HUDEP-2 (cell line): ENCODE results near the gene DDB1.

ENCODE experiments used
- DNase-seq, 76 experiments: peaks; one replicate each; lab custom pipeline; 2025; ENCODE audit not compliant: unreplicated experiment in 76 of 76; lab: John Stamatoyannopoulos, UW

The DDB1 gene

DNA sequence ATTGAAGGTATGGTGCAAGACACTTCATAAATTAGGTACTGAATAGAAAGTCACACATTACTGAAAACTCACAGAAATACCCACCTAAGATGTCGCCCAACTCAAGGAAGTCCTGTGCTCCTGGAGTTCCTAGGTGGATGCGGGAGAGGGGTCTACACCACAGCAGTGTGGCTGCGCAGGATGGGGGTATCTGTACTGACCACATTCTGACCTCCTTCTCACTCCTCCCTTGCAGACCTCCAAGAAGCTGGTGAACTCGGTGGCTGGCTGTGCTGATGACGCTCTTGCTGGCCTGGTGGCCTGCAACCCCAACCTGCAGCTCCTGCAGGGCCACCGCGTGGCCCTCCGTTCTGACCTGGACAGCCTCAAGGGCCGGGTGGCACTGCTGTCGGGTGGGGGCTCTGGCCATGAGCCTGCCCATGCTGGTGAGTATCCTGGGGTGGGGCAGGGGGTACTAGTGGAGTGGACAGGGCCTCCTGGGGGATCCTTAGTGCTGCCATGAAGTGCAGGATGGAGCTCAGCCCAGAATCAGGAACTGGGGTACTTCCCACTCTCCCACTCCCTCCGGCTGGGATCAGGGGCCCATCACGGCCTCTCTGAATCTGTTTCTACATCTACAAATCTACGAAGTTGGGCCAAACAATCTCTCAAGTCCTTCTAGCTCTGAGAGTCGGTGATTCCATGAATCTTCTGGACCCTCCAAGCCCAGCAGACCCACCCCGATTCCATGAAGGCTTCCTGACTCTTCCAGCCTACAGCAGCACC, 5.0 kb upstream of the DDB1 start:
- no peak for DNase-seq

DNA sequence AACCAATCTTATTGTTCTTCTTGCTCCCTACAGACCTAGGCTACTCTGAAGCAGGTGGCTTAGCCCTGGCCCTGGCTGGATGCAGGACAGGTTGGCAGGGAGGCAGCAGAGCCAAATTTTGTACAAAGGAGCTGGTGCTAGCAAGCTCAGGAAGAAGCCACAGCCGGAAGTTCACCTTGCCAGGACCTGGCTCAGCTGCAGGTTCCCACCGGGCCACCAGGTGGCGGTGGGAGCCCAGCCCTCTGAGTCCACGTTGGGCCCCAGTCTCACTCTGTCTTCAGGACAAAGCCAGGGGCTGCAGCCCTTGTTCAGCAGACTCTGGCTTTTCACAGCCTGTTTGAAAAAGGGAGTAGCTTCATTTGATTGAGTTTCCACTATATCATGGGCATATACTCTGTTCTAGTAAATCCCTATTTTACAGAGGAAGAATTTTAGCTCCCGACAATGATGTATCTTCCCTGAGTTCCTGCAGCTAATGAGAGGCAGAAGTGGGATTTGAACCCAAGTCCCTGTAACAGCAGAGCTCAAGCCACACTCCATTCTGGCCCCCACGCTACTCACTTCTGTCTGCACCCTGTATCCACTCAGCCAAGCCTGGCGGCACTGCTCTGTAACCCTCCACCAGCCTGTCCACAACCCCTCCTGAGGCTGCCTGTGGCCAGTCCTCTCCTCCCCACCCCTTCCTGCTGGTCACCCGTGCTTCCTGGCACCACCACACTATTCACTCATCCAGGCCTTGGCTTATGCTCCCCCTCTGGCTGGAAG, 3.4 kb upstream of the DDB1 start:
- DNase-seq: peak in 71 of 76 experiments; percentile 16 to 89 (median 67)

DNA sequence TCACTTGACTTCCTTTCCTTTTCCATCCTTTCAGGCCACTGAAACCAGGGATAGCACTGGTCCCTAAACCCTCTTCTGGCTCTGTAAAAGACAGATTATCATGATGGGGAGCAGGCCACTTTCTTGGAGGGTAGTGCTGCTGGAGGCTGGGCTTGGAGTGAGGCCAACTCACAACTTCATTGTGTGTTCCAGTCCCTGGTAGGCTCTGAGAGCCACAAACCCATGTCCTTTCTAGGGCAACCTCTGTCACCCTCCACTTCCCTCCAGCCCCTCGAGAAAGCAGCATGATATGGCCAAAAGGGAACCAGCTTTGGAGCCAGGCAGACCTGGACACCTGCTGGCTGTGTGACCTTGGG, 2.4 kb upstream of the DDB1 start:
- peak in 54 of 76 experiments; percentile 11 to 66 (median 47) for DNase-seq

DNA sequence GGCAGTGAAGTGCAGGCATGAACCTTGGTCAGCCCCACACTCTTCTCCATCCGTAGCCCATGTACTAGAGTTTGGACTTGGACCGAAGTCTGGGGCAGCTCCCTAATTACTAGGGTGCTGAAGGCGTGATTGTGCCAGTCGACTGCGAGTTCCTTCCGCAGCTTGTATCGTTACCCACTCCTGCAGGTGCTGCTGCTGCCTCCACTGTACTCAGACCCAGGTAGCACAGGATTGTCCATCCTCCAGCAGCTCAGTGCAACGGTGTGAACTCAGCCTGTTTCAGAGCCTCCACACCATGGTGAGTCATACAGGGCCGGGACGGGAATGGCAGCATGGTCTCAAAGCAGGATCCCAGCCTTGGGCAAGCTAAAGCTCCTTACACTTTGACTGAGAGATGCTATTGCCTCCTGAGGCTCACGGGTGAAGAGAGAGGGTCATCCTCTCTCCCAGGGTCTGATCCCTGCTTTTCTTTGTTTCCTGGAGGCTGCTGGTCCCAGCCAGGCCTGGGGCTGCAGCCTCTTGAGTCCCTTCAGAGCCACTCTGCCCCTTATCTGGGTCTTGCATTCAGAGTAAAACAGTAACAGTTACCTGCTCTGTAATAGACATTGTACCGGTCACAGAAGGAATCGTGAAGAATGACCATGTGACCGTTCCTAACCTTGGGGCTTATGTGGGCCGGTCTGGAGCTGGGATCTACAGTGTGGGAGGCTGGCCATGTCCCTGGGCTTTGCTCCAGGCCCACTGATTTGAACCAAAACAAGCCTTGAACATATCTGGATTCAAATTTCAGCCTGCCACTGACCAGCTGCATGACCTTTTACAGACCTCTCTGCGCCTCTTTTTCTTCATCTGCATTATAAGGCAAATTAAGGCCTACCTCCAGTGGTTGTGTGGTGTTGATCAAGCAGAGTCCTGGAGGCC, 1.8 kb upstream of the DDB1 start:
- peak in 25 of 76 experiments; percentile 11 to 57 (median 34) for DNase-seq

DNA sequence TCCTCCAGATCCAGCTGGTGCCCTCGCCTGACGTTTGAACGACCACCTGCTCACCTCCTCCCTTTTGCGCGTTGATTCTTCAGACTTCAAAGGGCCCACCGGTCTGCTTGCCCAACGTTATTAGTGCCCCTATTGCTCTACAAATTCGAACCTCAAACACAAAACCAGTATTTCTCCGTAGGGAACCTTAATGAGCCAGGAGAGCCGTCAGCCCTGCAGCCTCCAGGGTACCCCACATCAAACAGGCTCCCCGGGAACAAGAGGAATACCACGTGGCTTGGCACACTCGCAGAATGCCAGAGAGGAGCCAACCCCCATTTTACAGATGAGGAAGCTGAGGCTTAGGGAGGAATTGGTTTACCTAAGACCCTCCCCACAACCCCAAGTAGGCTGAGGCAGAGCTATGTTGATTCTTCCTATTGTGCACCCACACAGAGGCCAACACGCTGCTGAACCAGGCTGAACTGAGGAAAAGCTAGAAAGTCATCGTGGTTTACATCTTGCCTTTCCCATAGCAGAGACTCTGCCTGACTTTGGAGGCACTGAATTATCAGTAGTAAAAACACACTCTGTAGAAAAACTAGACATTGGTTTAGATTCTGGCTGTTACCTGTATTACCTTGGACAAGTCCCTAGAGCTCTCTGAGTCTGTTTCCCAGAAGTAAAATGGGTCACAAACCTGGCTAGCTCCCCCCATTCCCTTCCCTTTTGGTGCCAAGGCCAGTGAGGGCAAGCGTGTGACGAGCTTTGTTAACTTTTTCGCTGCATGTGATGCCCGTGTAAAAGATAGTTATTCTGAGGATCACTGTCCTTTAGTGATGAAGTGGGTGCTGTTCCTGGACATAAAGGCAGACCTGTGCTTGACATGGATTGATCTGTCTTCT, 887 bp upstream of the DDB1 start:
- peak in 3 of 76 experiments; percentile 19 to 40 (median 32) for DNase-seq

DNA sequence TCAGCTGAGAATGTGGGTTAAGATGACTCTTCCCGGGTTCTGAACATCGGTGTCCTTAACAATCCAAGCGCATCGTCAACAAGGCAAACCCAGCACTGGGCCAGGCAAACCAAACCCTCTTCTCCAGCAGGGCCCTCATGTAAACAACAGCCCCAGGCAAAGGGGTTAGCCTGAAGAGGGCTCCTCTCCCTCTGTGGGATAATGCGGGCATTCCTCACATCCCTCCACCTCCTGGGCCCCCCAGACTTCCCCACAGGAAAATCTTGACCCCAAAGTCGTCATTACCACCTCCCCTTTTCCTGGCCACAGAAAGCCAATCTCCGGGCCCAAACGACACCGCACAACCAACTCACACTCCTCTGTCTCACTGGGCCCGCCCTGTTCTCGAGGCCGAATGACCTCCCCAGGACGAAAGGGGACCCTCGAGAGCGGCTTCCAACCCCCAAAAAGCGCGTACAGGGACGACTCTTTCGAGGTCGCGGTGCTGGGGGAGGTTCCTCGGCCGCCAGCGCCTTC, 566 bp downstream of the DDB1 start:
- DNase-seq: peak in 3 of 76 experiments; percentile 18 to 26 (median 26)

DNA sequence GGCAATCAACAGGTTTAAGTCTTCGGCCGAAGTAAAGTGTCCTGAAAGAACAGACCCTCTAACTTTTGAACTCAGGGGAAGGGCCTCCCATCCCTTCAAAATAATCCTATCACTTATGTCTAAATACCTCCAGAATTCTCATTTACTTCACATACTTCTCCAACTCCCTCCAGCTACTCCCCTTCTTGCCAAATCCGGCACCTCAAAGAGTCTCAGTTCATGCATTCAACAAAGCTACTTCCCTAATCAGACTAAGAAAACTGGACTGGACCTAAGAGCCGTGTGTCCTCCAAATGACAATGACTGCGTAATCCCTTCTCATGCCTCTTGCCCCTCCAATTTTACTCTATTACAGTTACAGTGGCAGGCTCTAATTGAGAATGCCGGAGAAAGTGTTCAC, 1.3 kb downstream of the DDB1 start:
- DNase-seq: peak in 2 of 76 experiments; percentile 15 to 18

DNA sequence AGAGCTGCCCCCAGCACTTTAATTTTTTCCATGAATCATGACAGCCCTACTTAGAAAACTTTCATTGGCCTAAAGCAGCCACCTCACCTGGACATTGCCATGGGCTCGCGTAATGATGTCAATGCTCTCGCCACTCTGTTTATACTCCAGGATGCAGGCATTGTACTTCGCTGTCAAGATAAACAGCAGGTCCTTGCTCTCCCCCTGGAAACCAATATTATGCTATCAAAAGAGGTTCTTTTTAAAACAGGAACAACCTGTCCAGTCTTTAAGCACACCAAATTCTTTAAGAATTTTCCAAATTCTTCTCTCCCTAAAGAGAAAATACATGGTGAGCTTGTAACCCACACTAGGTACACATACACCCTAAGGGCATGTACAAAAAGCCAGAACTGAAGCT, 3.0 kb downstream of the DDB1 start:
- no peak for DNase-seq

DNA sequence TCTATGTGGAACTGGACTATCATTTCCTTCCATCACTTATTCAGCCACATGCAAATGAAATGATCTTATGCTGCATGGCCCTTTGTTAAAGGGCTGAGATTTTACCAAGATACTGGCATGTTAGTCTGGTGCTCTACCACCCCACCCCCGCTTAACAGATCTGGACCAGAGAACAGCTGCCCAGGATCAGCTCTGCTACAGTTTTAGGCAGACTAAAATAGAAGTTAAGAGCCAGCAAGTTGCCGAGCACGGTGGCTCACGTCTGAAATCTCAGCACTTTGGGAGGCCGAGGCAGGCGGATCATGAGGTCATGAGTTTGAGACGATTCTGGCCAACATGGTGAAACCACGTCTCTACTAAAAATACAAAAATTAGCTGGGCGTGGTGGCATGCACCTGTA, 4.6 kb downstream of the DDB1 start:
- DNase-seq: no peak

DNA sequence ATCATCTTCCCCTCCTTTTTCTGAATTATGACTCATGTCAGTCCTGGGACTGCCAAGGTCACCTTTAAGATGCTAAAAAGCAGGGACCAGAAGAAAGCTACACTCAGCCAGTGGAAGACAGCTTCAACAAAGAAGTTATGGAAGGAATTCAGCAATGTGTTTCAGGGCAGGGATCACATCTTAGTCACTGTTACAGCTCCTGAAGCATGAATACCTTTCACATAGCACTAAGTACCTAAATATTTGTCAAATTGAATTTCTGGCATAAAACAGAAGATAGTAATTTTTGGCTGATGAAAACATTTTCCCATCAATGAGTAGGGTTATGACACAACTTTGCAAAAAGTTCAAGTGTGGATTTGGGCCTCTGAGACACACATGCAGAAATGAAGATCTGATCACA, 5.2 kb downstream of the DDB1 start:
- DNase-seq: no peak

DNA sequence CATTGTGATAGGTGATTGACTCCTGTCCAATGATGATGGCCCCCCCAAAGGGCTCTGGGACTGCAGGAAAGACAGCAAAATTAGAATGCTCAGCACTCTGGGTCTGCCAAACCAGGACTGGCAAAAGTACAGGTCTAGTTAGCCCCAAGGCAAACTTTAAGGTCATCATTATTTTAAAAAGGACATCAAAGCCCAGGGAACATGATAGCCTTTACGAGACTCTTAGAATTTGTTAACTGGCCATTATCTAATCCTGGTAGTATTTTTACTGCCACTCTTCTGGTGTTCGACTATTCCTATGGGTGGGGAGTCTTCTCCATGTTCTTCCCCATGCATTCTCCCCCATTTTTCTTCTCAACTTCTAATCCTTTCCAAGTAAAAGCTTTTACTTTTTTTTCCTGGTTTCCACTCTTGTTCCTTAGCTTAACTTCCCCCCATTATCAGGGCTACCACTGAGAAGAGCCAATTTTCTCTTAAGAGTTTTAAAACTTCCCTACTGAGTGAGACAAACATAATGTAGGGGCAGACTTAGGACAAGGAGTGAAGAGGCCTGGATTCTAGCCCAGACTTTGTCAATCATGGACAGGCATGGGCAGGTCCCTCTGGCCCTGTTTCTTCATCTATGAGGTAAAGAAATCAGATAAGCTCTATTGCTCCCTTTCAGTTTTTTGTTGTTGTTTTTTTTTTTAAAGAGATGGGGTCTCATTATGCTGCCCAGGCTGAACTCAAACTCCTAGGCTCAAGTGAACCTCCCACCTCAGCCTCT, 7.1 kb downstream of the DDB1 start:
- peak in 24 of 76 experiments; percentile 7 to 54 (median 29) for DNase-seq

DNA sequence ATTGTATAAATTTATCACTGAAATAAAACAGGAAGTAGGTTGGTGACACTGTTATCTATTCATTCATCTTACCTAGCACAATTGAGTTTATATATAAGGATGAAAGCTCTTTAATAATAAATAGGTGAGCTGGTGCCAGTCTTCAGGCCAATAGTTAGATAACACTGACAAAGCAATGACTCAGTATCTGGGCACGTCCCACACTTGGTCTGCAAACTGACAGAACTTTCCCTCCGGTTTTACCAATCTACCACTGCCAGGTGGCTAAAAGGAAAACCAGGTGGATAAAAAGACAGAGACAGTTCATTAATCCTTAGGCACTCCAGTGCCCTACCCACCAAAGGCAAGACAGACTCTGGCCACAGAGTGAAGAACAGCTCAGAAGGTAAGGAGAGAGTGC, 17.6 kb downstream of the DDB1 start:
- peak in 11 of 76 experiments; percentile 11 to 55 (median 20) for DNase-seq

DNA sequence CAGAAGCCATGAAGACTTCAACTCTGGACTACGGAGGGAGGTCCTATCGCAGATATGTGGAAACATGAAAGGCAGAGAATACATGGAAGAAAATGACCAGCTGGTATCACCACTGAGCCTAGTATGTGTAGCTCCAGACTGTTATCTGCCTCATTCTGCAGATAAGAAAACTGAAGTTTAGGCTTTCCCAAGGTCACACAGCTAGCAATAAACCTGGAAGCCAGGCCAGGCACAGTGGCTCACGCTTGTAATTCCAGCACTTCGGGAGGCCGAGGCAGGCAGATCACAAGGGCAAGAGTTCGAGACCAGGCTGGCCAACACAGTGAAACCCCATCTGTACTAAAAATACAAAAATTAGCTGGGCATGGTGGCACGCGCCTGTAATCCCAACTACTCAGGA, 22.2 kb downstream of the DDB1 start:
- DNase-seq: no peak

DNA sequence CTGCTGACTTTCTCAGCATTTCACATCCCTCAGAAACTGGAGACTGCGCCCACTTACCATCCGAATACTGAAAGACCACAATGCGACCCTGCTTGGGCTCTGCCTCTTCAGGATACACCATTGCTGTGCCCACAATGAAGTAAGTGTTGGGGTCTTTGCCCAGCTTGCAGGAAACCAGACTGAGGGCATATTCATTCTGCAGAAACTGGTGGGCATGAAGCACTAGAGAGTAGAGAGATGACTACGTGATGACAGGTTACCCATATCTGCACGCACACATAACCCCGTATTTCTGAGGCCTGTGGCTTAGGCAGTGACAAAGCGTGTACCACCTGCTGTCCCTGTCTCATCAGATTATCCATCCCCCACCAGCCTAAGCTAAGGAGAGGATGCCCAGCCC, 23.2 kb downstream of the DDB1 start:
- no peak for DNase-seq

DNA sequence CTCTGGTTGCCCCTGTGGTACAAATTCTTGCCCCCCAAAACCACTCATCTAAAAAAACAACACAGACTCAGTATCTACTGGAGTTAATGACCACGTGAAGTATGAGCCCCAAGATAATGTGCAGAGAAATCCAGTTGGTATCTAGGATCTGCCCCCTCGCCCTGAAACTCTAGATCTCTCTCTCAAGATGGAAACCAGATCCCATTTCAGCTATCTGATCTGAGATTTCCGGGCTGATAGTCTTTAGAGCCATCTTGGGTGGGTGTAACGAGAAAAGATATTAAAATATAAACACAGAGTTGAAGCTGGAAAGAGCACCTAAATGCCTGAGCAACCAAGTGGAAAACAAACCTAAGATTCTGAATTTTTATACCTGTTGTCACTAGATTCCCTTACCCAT, 23.8 kb downstream of the DDB1 start:
- DNase-seq: no peak

DNA sequence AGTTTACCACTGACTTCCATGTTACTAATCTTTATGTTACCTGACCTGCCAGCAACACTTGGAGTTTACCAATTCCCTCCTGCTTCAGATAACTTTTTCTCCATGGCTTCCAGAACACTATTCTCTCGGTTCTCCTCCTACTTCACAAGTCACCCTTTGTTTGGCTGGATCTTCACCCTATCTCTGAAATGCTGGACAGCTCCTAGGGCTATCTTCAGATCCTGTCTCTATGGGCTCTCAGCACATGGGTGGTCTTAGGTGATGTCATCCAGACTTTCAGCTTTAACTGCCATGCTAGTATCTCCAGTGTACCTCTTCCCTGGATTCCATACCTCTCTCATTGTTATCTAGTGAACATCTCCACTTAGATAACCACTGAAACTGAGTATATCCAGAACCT, 25.6 kb downstream of the DDB1 start:
- no peak for DNase-seq

DNA sequence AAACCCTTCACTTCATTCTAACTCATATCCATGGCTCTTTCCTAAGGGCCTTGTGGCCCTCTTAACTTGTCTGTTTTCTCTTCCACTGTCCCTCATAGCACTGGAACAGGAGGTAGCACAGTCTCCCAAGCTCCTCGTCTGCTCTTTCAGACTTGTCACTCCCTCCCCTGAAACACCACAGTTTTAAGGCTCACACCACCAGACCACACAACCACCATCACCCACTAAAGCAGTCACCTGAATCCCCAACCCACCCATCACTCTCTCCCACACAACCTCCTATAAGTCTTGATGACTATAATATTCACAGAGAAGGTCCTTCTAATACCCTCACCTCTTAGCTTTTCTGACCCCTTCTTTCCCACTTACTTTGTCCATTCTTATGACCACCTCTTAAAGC, 26.7 kb downstream of the DDB1 start:
- DNase-seq: no peak

DNA sequence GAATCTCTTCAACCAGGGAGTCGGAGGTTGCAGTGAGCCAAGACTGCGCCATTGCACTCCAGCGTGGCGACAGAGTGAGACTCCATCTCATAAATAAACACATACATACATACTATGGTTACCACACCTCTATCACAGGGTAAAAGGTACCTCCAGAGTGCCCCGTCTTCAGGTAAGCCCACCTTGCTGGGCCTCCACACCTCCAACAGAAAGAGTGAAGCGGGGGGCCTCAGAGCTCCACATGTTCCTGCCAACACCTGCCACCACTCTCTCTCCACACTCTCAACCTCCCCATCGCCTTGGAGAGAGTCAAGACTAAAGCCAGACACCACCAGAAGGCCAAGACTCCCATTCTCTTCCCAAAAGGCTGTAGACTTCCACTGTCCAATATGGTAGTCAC, 27.5 kb downstream of the DDB1 start:
- no peak for DNase-seq

DNA sequence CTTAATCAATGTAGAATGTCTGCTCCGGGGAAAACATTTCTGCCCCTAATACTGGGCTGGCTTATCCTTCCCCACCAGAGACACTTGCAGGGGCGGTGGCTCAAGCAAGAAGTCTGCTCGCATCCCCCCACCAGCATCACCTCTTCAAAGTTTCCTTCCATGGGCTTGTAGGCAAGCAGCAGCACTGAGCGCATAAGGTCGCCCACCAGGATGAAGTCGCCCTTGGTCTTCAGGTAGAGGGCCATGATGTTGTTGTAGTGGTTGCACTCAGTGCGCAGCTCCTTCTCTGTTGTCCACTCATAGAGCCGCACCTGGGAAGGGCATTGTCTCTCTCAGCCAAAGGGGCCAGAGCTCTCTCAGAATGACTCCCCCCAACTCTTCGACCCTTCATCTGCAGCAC, 29.2 kb downstream of the DDB1 start:
- no peak for DNase-seq
